Hepatic stellate cell (primary cell): ENCODE measurements around the gene PALLD.
"Not testable (repeated sequence)": the region's sequence is repeated elsewhere in the genome, so short reads cannot be mapped to it uniquely, and the experiment has no call there.

Source experiments
- DNase-seq: peaks from one replicate; pipeline ENCODE4 v3.0.0; 2011; ENCODE audit warnings: low spot score

The PALLD gene

DNA sequence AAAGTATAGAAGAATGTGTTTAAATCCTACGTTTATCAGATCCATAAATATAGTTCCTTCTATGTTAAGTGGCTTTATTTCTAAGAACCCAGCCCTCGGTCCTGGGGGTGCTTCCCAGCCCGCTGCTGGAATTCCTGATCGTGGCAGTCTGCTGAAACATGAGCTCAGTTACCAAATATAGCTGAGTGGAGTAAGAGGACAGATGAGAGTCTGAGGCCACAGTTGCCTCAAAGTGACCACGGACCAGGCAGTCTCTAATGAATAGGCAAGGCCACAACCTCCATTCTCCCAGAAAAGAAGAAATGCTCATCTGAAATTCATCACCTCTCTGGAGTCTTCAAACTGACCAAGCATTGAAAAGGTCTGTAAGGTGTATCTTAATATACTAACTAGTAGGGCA lies at the start of gene PALLD:
Gene PALLD (plus strand): TSS at position 219 of the 400 bp plus-strand sequence.
- no peak for DNase-seq

DNA sequence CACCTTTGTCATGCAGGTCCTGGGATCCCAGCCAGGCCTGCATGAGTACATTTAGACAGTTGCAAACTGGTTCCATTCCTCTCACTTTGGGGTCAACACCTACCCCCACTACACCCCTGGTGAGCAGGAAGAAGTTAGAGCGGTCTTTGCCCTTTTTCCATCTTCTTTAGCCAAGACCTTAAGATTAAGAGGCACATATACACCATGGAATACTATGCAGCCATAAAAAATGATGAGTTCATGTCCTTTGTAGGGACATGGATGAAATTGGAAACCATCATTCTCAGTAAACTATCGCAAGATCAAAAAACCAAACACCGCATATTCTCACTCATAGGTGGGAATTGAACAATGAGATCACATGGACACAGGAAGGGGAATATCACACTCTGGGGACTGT lies 47.8 kb upstream of the PALLD start:
- not testable (repeated sequence) for DNase-seq

DNA sequence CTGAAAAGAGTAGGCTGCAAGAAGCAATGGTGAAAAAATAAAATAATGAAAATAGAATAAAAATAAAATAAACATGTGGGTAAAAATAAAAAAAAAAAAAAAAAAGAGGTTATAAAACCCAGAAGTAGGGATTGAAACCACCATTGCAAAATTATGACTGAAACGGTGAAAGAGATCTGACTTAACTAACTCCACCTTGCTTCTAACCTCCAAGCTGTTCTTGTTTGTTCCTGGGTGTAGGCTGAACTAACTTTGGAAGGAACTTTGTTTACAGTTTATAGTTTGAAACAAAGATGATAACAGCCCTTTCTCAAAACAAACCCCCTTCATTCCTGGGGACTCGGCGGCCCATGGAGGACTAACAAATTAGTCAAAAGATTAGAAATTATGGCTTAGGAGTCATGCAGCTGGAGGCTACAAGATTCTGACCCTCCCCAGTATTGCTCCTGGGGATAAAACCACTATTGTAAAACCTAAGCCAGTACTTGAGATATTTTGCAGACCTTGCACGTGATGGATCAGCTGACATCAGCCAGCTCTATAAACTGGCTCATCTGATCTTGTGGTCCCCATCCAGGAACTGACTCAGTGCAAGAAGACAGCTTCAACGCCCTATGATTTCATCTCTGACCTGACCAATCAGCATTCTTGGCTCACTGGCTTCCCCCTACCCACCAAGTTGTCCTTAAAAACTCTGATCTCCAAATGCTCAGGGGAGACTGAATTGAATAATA lies 47.0 kb upstream of the PALLD start:
- DNase-seq: no peak

DNA sequence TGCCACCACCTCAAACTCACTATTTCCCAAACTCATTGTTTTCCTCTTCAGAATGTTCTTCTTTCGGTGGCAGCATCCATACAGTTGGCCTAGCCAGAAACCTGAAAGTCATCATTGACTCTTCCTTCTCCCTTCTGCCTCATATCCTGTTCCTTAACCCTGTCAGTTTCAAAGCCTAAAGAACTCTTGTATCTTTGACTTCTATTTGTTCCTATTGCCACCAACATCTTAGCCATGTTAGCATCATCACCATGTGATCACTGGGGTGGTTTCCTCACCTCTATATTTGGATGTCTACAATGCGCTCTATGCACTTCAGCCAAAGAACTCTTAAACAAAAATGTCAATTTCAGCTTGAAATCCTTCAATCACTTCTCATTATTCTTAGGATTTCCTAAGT lies 45.5 kb upstream of the PALLD start:
- no peak for DNase-seq

DNA sequence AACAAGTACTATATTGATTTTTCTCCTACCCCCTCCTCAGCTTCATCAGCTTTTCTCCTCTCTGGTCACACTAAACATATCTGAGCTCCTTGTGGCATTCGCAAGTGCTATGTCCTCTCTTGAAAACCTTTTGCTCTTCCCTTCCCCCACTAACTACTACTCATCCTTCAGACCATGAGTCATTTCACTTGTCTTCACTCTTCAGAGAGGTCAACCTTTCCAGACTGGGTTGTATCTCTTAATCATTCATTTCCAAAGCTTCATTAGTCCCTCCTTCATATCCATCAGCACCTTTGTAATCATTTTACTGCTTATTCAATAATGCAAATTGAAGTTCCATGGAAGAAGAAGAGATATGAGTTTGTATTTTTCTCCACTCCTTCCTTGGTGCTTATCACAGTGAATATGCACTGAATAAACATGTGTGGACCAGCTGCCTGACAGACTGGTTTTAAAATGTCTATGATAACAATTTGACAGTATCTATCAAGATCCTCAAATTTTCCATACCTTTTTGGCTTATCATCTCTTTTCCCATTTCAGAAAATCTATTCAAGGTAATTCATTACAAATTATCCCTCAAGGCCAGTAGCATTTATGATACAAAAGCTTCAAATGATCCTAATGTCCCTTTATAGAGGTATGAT lies 45.0 kb upstream of the PALLD start:
- DNase-seq: no peak

DNA sequence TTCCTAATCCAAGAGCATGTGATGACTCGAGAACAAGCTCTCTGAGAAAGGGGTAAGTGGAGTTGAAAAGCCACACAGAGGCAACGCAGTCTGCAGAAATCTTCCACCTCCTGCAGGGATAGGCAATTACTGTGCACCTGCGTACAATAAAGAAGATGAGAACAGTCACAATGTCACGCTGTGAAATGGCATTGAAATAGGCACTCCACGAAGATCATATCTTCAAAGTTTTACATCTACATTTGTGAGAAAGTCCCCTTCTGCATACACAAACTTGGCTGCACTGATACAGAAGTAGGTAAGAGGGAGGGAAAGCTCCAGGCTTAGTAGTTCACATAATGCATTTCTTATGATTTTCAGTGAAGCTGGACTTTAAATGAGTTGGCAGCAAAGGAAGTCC lies 43.7 kb upstream of the PALLD start:
- DNase-seq: no peak

DNA sequence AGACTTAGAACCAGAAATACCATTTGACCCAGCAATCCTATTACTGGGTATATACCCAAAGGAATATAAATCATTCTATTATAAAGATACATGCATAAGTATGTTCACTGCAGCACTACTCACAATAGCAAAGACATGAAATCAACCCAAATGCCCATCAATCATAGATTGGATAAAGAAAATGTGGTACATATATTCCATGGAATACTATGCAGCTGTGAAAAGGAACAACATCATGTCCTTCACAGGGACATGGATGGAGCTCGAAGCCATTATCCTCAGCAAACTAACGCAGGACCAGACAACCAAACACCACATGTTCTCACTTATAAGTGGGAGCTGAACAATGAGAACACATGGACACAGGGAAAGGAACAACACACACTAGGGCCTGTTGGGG lies 38.6 kb upstream of the PALLD start:
- not testable (repeated sequence) for DNase-seq

DNA sequence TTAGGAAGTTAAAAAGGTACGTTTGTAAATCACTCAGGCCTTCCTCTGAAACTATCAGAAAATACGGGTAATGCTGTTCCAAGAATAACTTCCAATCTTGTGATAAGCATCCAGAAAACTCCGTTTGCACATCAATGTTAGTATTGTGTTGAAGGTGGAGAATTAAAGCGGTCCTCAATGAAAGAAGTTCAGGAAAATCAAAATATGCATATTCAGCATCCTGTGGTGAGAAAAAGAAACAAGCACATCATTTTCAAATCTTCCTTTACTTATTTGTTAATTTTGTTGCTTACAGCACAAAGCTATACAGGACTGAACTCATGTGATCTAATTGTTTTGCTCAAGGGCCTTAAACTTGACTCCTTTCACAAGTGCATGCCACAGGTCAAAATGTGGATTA lies 35.0 kb upstream of the PALLD start:
- DNase-seq: no peak

DNA sequence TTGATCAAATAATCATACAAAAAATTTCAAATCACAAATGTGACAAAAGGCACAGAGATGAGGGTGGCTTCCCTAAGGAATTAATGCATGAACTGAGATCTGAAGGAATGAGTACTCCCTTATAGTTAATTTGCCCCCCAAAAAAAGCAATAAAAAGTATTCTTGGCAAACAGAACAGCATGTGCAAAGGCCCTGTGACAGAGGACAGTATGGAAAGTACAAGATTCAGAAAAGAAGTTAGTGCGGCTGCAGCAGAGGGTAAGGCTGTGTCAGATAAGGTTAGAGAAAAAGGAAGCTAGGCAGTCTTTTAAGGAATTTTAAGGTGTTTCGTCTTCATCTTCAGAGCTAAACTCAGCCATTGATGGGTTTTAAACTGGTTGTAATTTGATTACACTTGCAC lies 23.9 kb upstream of the PALLD start:
- DNase-seq: no peak

DNA sequence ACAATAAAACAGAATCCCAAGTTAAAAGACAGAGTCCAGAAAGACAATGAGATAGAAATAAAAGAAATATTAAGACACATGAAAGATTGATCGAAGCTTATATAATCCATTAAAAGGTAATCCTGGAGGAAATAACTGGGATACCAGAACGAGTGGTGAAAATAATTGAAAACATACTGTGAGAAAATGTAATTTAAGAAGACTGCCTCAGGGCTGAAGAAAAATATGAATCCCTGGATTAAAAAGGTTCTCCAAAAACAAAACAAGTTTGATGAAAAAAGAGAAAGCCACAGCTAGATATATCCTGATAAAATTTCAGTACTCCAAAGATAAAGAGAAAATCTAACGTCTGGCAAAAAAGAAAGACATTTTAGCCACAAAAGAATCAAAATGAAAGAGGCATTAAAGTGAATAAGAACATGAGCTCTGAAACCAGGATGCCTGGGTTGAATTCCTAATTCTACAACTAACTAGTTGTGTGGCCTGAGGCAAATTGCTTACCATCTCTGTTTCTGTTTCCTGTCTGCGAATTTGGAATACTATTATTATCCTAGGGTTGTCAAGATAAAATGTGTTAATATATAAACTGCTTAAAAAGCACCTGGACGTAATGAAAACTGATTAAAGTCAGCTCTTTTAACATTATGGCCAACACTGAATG lies 22.1 kb upstream of the PALLD start:
- DNase-seq: no peak

DNA sequence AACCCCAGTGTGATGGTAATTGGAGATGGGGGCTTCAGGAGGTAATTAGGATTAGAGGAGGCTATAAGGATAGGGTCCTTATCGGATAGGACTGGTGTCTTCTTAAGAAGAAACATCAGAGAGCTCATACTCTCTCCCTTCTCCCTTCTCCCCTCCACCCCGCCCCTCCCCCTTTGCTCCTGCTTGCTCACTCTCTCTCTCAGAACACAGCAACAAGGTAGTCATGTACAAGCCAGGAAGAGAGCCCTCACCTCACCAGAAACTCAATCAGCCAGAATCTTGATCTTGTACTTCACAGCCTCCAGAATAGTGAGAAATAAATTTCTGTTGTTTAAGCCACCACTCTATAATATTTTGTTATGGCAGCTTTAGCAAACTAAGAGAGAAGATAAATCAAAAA lies 21.1 kb upstream of the PALLD start:
- no peak for DNase-seq

DNA sequence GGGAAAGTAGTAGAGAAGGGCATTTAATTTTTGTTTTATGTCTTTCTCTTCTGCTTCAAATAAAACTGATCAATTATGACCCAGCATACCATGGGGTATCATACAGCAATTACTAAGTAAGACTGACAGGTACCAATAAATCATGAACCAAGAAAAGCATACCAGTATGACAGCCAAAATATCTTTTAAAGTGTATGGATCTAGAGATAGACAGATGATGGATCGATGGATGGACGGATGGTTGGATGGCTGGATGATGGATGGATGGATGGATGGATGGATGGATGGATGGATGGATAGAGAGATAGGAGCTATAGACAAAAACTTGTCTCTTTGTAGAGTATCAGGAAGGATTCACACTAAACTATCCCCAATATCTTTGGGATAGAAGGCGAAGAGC lies 18.0 kb upstream of the PALLD start:
- no peak for DNase-seq

DNA sequence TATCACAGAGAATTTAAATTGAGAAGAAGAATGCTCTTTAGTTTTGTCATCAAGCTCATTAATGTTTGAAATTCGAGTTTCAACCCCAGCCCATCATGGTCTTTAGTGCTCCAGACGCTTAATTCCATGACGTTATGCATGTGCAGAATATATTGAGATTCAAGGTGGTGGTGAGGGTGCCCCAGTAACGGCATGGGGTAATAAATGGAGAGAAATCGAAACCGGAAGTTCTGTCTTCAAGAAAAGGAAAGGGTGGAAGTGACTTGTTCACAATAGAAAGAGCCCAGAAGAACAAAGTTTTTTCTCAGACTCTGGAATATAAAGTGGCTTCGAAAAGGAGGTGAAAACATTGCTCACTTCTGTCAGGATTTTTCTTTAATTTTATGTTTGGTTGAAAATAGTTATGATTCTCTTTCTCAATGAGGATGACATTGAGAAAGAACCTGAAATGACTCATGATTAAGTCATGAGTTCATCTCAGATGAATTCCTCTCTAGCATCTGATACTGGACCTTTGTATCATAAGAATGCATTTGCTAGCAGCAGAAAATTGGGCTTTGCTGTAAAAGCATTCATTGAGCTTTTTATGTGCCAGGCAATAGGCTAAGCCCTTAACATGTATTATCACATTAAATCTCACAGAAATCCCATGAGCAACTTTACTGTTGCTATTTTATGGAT lies 15.8 kb upstream of the PALLD start:
- DNase-seq: peak; percentile 58

DNA sequence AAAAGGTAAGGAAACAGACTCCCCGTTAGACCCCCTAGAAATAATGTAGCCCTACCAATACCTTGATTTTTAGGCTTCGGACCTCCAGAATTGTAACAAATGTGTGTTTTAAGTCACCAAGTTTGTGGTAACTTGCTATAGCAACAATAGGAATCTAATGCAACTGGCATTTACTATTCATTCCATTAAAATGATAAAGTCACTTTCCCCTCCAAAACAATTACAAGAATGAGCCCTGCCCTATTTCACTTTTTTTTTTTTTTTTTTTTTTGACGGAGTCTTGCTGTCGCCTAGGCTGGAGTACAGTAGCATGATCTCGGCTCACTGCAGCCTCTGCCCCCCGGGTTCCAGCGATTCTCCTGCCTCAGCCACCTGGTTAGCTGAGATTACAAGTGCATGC lies 13.0 kb upstream of the PALLD start:
- peak; percentile 12 for DNase-seq

DNA sequence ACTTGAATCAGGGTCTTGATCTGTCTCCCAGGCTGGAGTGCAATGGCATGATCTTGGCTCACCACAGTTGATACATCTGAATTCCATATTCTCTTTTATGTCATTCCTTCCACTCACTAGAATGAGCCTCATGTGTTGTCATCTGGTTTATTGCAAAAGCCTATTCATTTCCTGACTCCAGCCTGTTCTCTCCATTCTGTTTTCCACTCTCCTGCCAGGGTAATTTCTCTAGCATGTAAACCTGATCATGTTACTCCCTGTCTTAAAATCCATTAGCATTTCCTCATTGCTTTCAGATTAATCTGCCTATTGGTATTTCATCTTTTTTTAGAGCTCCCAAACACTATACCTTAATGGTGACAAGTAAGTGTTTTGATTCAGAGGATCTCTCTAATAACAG lies 12.2 kb upstream of the PALLD start:
- peak; percentile 25 for DNase-seq

DNA sequence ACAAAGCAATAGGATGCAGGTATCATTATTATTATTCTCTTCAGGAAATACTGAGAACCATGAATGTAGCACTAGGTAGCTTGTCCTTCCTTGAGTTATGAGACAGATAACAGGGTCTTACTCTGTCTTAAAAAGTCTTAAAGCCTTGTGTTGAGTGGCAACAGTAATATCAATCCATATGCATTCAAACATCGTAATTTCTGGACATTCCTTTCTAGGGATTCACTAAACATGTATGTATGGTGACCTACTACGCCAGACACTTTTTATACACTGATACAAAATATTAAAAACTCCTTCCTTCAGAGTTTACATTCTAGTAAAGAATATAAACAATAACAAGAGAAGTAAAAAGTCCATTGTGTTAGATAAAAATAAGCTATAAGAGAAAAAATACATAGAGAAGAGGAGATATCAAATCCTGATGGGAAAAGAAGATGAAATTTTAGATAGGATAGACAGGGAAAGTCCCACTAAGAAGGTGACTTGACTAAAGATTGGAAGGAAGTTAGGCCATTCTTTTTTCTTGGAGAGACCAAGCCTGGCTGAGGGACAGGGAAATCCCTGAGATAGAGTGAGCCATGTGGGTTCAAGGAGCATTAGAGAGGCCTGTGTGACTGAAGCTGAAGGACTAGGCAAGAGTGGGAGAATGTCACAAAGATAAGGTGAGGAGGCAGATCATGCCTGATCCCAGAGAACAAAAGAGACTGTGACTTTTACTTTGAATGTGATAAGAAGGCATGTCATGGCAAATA lies 11.5 kb upstream of the PALLD start:
- DNase-seq: no peak

DNA sequence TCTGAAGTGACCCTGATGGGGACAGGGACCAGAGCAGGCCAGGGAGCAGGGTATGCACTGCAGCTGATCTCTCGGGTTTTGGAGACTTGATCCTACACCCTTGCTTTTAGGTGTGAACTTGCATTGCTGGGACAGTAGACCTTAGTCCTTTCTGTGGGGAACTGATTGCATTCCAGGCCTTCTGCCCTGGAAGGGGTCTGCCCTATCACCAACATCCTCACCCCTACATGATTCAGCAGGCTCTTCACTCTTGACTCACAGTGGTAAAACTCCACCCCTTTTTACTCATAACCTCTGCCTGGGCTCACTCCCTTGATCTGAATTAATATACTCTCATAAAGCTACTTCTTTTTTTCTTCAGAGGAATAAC lies 10.0 kb upstream of the PALLD start:
- DNase-seq: peak; percentile 54

DNA sequence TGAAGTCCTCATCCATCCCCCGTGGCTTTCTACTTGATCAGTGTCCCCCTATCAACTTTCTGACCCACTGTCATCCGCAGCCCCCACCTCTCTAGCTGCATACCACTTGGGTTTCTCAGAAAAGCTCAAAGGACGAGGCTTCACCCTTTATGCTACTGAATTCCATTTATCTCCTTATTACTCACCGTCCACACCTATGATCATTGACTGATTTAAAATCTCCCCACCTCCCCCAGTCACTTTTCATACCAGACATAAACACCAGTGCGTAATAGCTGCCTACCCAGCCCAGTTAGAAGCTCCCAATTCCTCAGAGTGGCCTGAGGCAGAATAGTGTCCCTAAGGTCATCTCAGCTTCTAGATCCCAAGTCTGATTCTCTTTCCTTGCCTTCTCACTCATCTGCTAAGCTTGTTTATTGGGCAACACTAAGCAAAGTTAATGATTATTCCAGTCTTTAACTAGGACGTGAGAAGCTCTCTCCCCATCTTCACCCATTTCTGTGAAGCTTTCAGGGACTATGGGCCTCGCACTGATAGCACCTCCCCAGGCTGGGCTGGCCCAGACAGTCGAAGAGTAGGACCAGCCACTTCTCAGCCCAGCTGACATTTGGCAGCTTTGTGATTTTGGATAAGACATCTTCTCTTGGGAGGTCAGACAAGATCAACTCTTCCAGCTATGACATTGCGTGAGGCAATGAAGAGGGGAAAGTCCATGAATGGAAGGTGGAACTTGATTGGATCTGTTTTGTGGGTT lies 9.4 kb upstream of the PALLD start:
- no peak for DNase-seq

DNA sequence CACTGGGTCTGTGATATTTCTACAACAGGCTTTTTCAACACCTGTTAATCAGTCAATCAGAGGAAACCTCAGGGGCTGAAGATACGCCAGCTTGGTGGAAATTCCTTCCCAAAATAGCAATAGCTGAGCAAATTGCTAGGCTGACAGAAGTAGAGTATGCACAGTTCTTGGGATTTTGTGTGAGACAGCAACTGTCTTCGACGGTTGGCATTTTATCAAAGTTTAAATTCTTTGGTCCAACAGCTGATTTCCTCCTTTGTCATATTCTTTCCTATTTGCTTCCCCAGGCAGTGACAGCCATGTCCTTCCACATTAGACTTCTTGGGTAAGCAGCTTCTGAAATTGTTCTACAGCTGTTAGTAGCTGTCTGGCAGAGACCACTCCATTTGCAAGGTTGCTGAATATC lies 8.0 kb upstream of the PALLD start:
- DNase-seq: no peak

DNA sequence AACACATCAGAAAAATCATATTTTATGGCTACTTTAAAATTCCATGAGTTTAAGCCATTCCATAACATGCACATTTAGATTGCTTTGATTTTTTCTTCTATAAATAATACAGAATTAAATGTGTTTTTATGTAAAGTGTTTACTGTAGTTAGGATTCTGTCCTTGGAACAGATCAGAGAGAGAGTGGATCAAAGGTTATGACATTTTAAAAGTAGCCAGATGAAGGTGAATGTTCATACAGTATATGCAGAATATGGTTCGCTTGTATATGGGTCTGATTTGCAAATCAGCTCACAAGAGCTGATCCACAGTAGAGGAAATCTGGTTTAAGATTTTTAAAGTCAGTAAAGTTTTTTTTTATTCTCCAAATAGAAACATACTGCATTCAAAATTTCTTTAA lies 7.2 kb upstream of the PALLD start:
- no peak for DNase-seq

DNA sequence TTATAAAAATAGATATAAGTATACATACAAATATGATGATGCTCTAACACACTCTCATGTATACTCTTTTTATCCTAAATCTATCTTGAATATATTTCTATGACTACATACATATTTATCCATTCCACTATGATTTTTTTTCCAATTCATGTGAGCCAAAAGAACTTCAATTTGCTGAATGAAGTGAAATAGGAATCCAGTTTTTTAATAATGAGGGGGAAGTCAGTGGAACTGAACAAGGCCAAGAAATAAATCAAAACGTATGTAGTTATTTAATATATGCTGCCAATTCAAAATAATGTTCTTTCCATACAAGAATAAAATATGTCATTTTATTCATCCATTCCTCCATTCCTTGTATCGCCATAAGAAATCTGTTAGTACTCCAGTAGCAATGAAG lies 6.1 kb upstream of the PALLD start:
- DNase-seq: no peak

DNA sequence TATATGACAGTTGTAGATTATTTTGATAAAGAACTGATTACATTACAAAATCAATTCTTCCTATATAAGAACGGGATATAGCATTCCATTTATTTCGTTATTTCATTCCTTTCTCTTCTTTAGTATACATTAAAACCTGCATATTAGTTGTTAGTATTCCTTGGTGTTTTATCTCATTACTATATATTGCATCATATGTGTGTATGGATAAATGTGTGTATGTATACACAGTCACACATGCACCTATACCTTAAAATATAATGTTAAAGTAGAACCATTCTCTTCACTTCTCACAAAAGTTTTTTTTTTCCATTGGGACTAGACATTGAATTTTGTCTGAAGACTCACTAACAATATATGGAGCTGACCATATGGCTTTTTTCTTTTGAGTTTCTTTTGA lies 5.3 kb upstream of the PALLD start:
- DNase-seq: no peak
